ENCODE results near the gene NPTN. TPM values are rescaled to one million over a fixed set of nuclear protein-coding genes. Genes with fewer than 3 reads are reported as not detected.

Gene NPTN
- total RNA-seq, 1 experiment from 2014 or later = 190 TPM

GRCh38 chr15:73564255-73564654, 68.9 kb downstream of the NPTN start:
- CTCF ChIA-PET = no interaction called here
- intact Hi-C loops (cut with micrococcal nuclease; ENCODE audit: unreplicated experiment) = no loop called here

GRCh38 chr15:73560501-73561117, 72.6 kb downstream of the NPTN start:
- Mint-ChIP-seq H3K4me1 (ENCODE audit: low read depth, unreplicated experiment) (peaks cover 18% of the 10 kb centered on the region), H3K4me3 (ENCODE audit: low read depth, unreplicated experiment) (no peak overlapping the region), H3K27ac (ENCODE audit: unreplicated experiment) (no peak overlapping the region), H3K27me3 (ENCODE audit: unreplicated experiment) (no peaks in the 10 kb centered on the region), H3K9me3 (ENCODE audit: low read depth, unreplicated experiment) (no peaks in the 10 kb centered on the region), H3K36me3 (ENCODE audit: insufficient read depth, unreplicated experiment) (peaks cover 11% of the 10 kb centered on the region)
- peak; percentile 26 for DNase-seq
- intact Hi-C loops (cut with micrococcal nuclease; ENCODE audit: unreplicated experiment) = loop anchor here (1.0 to 2.0 kb wide), 3 partner anchors 76 to 254 kb away; no protein-coding TSS in a partner anchor
- BruUV-seq (replicated peaks) = no TSS peak
- TF ChIP-seq CTCF (IDR thresholded peaks at IDR 0.05; ENCODE audit: unreplicated experiment) = no peak
- CTCF ChIA-PET = interaction anchor here (0.6 to 1.3 kb wide), 12 partner anchors 10 to 255 kb away, joined by 3 to 26 read pairs (median 4); no protein-coding TSS in a partner anchor

More at GRCh38 chr15:73564255-73564654, 68.9 kb downstream of the NPTN start:
- TF ChIP-seq CTCF (IDR thresholded peaks at IDR 0.05; ENCODE audit: unreplicated experiment) = no peak
- BruUV-seq (replicated peaks) = no TSS peak
- no peak overlapping the region for H3K4me3 Mint-ChIP-seq (ENCODE audit: low read depth, unreplicated experiment)
- peaks cover 18% of the 10 kb centered on the region for H3K4me1 Mint-ChIP-seq (ENCODE audit: low read depth, unreplicated experiment)
- H3K9me3 Mint-ChIP-seq (ENCODE audit: low read depth, unreplicated experiment) = no peaks in the 10 kb centered on the region
- H3K27me3 Mint-ChIP-seq (ENCODE audit: unreplicated experiment) = no peaks in the 10 kb centered on the region
- H3K36me3 Mint-ChIP-seq (ENCODE audit: insufficient read depth, unreplicated experiment) = peaks cover 10% of the 10 kb centered on the region
- DNase-seq = peak; percentile 6
- H3K27ac Mint-ChIP-seq (ENCODE audit: unreplicated experiment) = no peak overlapping the region

GRCh38 chr15:73558529-73558928, 74.7 kb downstream of the NPTN start:
- BruUV-seq (replicated peaks) = no TSS peak
- Mint-ChIP-seq H3K4me1 (ENCODE audit: low read depth, unreplicated experiment) (no peaks in the 10 kb centered on the region), H3K27ac (ENCODE audit: unreplicated experiment) (no peak overlapping the region), H3K4me3 (ENCODE audit: low read depth, unreplicated experiment) (no peak overlapping the region), H3K27me3 (ENCODE audit: unreplicated experiment) (no peaks in the 10 kb centered on the region), H3K36me3 (ENCODE audit: insufficient read depth, unreplicated experiment) (peaks cover 6% of the 10 kb centered on the region), H3K9me3 (ENCODE audit: low read depth, unreplicated experiment) (no peaks in the 10 kb centered on the region)
- TF ChIP-seq CTCF (IDR thresholded peaks at IDR 0.05; ENCODE audit: unreplicated experiment) = no peak
- intact Hi-C loops (cut with micrococcal nuclease; ENCODE audit: unreplicated experiment) = loop anchor here (5.0 kb wide), 1 partner anchor 134 kb away; no protein-coding TSS in a partner anchor
- CTCF ChIA-PET = interaction anchor here (0.6 kb wide), 1 partner anchor 87 kb away, joined by 10 read pairs; no protein-coding TSS in a partner anchor
- DNase-seq = no peak

- H3K36me3 Mint-ChIP-seq (ENCODE audit: insufficient read depth, unreplicated experiment) = peaks cover 6% of the 10 kb centered on the region
- TF ChIP-seq CTCF (IDR thresholded peaks at IDR 0.05; ENCODE audit: unreplicated experiment) = no peak
- CTCF ChIA-PET = no interaction called here
- no peaks in the 10 kb centered on the region for H3K4me1 Mint-ChIP-seq (ENCODE audit: low read depth, unreplicated experiment)
- BruUV-seq (replicated peaks) = no TSS peak
- DNase-seq = no peak
- no peak overlapping the region for H3K27ac Mint-ChIP-seq (ENCODE audit: unreplicated experiment)
- no peak overlapping the region for H3K4me3 Mint-ChIP-seq (ENCODE audit: low read depth, unreplicated experiment)
- intact Hi-C loops (cut with micrococcal nuclease; ENCODE audit: unreplicated experiment) = loop anchor here (5.0 kb wide), 1 partner anchor 137 kb away; no protein-coding TSS in a partner anchor
- no peaks in the 10 kb centered on the region for H3K9me3 Mint-ChIP-seq (ENCODE audit: low read depth, unreplicated experiment)
- no peaks in the 10 kb centered on the region for H3K27me3 Mint-ChIP-seq (ENCODE audit: unreplicated experiment)
Observed at GRCh38 chr15:73555080-73555479, 78.1 kb downstream of the NPTN start.
